GM18526 (cell line): ENCODE measurements around the gene TTYH2.

Experiments used
- POLR2A ChIP-seq: IDR thresholded peaks from 3 replicates; pipeline ENCODE4 v1.6.1; 2011; ENCODE audit not compliant: insufficient read length; ENCODE audit errors: extremely low read depth

TTYH2 gene

GRCh38 chr17:74253036-74253435 lies 39.7 kb downstream of the TTYH2 start:
- no peak for TF ChIP-seq POLR2A

GRCh38 chr17:74257311-74257710 lies 43.9 kb downstream of the TTYH2 start:
- no peak for TF ChIP-seq POLR2A

- TF ChIP-seq POLR2A = no peak
These were observed 46.5 kb downstream of the TTYH2 start for GRCh38 chr17:74259667-74260524.

GRCh38 chr17:74260525-74260850 lies 47.1 kb downstream of the TTYH2 start:
- no peak for TF ChIP-seq POLR2A

- no peak for TF ChIP-seq POLR2A
These were observed 49.2 kb downstream of the TTYH2 start for GRCh38 chr17:74262601-74263000.

- no peak for TF ChIP-seq POLR2A
These were observed 54.2 kb downstream of the TTYH2 start for GRCh38 chr17:74267579-74267978.

- no peak for TF ChIP-seq POLR2A
These were observed 54.7 kb downstream of the TTYH2 start for GRCh38 chr17:74267987-74268499.

- no peak for TF ChIP-seq POLR2A
These were observed 55.2 kb downstream of the TTYH2 start for GRCh38 chr17:74268558-74268957.

- no peak for TF ChIP-seq POLR2A
These were observed 57.0 kb downstream of the TTYH2 start for GRCh38 chr17:74270333-74270732.

- TF ChIP-seq POLR2A = no peak
These were observed 57.9 kb downstream of the TTYH2 start for GRCh38 chr17:74271281-74271680.

GRCh38 chr17:74271901-74272561 lies 58.7 kb downstream of the TTYH2 start:
- no peak for TF ChIP-seq POLR2A

- TF ChIP-seq POLR2A = no peak
These were observed 59.4 kb downstream of the TTYH2 start for GRCh38 chr17:74272731-74273201.

GRCh38 chr17:74274060-74274708 lies 60.8 kb downstream of the TTYH2 start, which contains the start of gene DNAI2:
Gene DNAI2, plus strand, starts transcription at chr17:74274234. Its CDS starts 7,584 bp downstream, at chr17:74281818.
- no peak for TF ChIP-seq POLR2A

- no peak for TF ChIP-seq POLR2A
These were observed 61.5 kb downstream of the TTYH2 start for GRCh38 chr17:74274709-74275340.

- TF ChIP-seq POLR2A = no peak
These were observed 62.7 kb downstream of the TTYH2 start for GRCh38 chr17:74276051-74276476.
